H9 (cell line): ENCODE results near the gene NR1I2. TPM values are rescaled to one million over a fixed set of nuclear protein-coding genes. Genes with fewer than 3 reads are reported as not detected.

Experiments used
- DNase-seq: peaks from one replicate; pipeline ENCODE4 v3.0.0-alpha.2; 2017
- H2AFZ ChIP-seq: one replicate; pipeline ENCODE4 v1.6.1; 2013; ENCODE audit warnings: mild to moderate bottlenecking, low read length, control low read depth, moderate library complexity
- H2AK5ac ChIP-seq: 2 replicates; pipeline ENCODE4 v1.6.1; 2013; ENCODE audit warnings: low read length, control low read depth, mixed read lengths; ENCODE audit not compliant: insufficient read length
- H2BK120ac ChIP-seq: one replicate; pipeline ENCODE4 v1.6.1; 2013; ENCODE audit warnings: low read depth, mild to moderate bottlenecking, low read length, control low read depth, inconsistent platforms; ENCODE audit not compliant: poor library complexity, severe bottlenecking
- H2BK12ac ChIP-seq: 2 replicates; pipeline ENCODE4 v1.6.1; 2013; ENCODE audit warnings: low read length, control low read depth, mixed read lengths, low read depth; ENCODE audit not compliant: insufficient read length
- H2BK15ac ChIP-seq: 2 replicates; pipeline ENCODE4 v1.6.1; 2013; ENCODE audit warnings: low read depth, low read length, control low read depth
- H2BK20ac ChIP-seq: one replicate; pipeline ENCODE4 v1.6.1; 2013; ENCODE audit warnings: low read depth, mild to moderate bottlenecking, low read length, control low read depth, inconsistent platforms; ENCODE audit not compliant: poor library complexity, severe bottlenecking
- H2BK5ac ChIP-seq: 2 replicates; pipeline ENCODE4 v1.6.1; 2013; ENCODE audit warnings: low read length, control low read depth, mixed read lengths; ENCODE audit not compliant: insufficient read length
- H3K14ac ChIP-seq: 2 replicates; pipeline ENCODE4 v1.6.1; 2013; ENCODE audit warnings: low read length, control low read depth; ENCODE audit not compliant: insufficient read depth
- H3K18ac ChIP-seq: 2 replicates; pipeline ENCODE4 v1.6.1; 2013; ENCODE audit warnings: low read depth, mild to moderate bottlenecking, mixed read lengths, low read length, control low read depth; ENCODE audit not compliant: insufficient read length
- H3K23ac ChIP-seq: 2 replicates; pipeline ENCODE4 v1.6.1; 2013; ENCODE audit warnings: low read length, control low read depth, mixed read lengths, low read depth; ENCODE audit not compliant: insufficient read length
- H3K23me2 ChIP-seq: 2 replicates; pipeline ENCODE4 v1.6.1; 2013; ENCODE audit warnings: low read depth, mild to moderate bottlenecking, mixed read lengths, low read length, control low read depth; ENCODE audit not compliant: insufficient read length, poor library complexity, severe bottlenecking
- H3K27ac ChIP-seq: 2 replicates; pipeline ENCODE4 v1.5.1; 2013; ENCODE audit warnings: low read length, control low read depth, mixed read lengths, low read depth; ENCODE audit not compliant: insufficient read length
- H3K27me3 ChIP-seq: 2 replicates; pipeline ENCODE4 v1.6.1; 2013; ENCODE audit warnings: low read length, control low read depth, inconsistent platforms; ENCODE audit not compliant: insufficient read depth
- H3K4ac ChIP-seq: 2 replicates; pipeline ENCODE4 v1.6.1; 2013; ENCODE audit warnings: low read depth, mild to moderate bottlenecking, control low read depth, inconsistent platforms, low read length, moderate library complexity
- H3K4me1 ChIP-seq: 2 replicates; pipeline ENCODE4 v1.6.1; 2013; ENCODE audit warnings: low read length, control low read depth, inconsistent platforms; ENCODE audit not compliant: insufficient read depth
- H3K4me2 ChIP-seq: 2 replicates; pipeline ENCODE4 v1.6.1; 2013; ENCODE audit warnings: low read length, control low read depth, mixed read lengths; ENCODE audit not compliant: insufficient read length, insufficient read depth
- H3K56ac ChIP-seq: 2 replicates; pipeline ENCODE4 v1.6.1; 2013; ENCODE audit warnings: low read depth, mild to moderate bottlenecking, mixed read lengths, low read length, control low read depth; ENCODE audit not compliant: insufficient read length
- H3K79me1 ChIP-seq: 2 replicates; pipeline ENCODE4 v1.6.1; 2013; ENCODE audit warnings: low read depth, mild to moderate bottlenecking, moderate library complexity, low read length, control low read depth, inconsistent platforms; ENCODE audit not compliant: insufficient read depth, poor library complexity, severe bottlenecking
- H3K79me2 ChIP-seq: 2 replicates; pipeline ENCODE4 v1.6.1; 2013; ENCODE audit warnings: low read length, control low read depth, inconsistent platforms; ENCODE audit not compliant: insufficient read depth
- H3K9ac ChIP-seq: 2 replicates; pipeline ENCODE4 v1.6.1; 2013; ENCODE audit warnings: low read length, control low read depth, mixed read lengths; ENCODE audit not compliant: insufficient read length; ENCODE audit errors: extremely low read depth
- H3K9me3 ChIP-seq: one replicate; pipeline ENCODE4 v1.6.1; 2013; ENCODE audit warnings: low read depth, low read length, inconsistent platforms; ENCODE audit not compliant: control insufficient read depth
- H3T11ph ChIP-seq: one replicate; pipeline ENCODE4 v1.6.1; 2013; ENCODE audit warnings: mild to moderate bottlenecking, low read length, control low read depth, inconsistent platforms
- H4K20me1 ChIP-seq: one replicate; pipeline ENCODE4 v1.6.1; 2013; ENCODE audit not compliant: control insufficient read depth, insufficient read length, insufficient read depth
- H4K5ac ChIP-seq: 2 replicates; pipeline ENCODE4 v1.6.1; 2013; ENCODE audit warnings: low read depth, mild to moderate bottlenecking, mixed read lengths, low read length, control low read depth; ENCODE audit not compliant: insufficient read length
- H4K8ac ChIP-seq: replicated peaks from 2 replicates; pipeline ENCODE4 v1.6.1; 2013; ENCODE audit warnings: low read length, control low read depth, mixed read lengths, low read depth; ENCODE audit not compliant: insufficient read length
- H4K91ac ChIP-seq: 2 replicates; pipeline ENCODE4 v1.6.1; 2013; ENCODE audit warnings: low read depth, mild to moderate bottlenecking, moderate library complexity, mixed read lengths, low read length, control low read depth; ENCODE audit not compliant: insufficient read length
- H3K27ac Mint-ChIP-seq, 3 experiments: 2 replicates in 2 of 3; 3 replicates in 1 of 3; pipeline ENCODE4 v1.8.0; 2020 to 2021; ENCODE audit warnings: mixed read lengths in 3 of 3, mild to moderate bottlenecking in 1 of 3, moderate library complexity in 1 of 3
- H3K27me3 Mint-ChIP-seq: 2 replicates; pipeline ENCODE4 v1.8.0; 2021; ENCODE audit warnings: low read depth, mild to moderate bottlenecking, moderate library complexity, mixed read lengths
- H3K36me3 Mint-ChIP-seq, 3 experiments: 2 replicates in 2 of 3; 3 replicates in 1 of 3; pipeline ENCODE4 v1.8.0; 2020 to 2021; ENCODE audit warnings: low read depth in 3 of 3, mixed read lengths in 3 of 3; ENCODE audit not compliant: insufficient read depth in 1 of 3
- H3K4me1 Mint-ChIP-seq, 2 experiments: 2 replicates each; pipeline ENCODE4 v1.8.0; 2020; ENCODE audit warnings: mixed read lengths in 2 of 2
- H3K4me3 Mint-ChIP-seq, 2 experiments: 2 replicates in 1 of 2; 3 replicates in 1 of 2; pipeline ENCODE4 v1.8.0; 2020 to 2021; ENCODE audit warnings: mild to moderate bottlenecking in 2 of 2, mixed read lengths in 2 of 2, moderate library complexity in 1 of 2
- H3K9me3 Mint-ChIP-seq, 2 experiments: 2 replicates in 1 of 2; 3 replicates in 1 of 2; pipeline ENCODE4 v1.8.0; 2020; ENCODE audit warnings: mild to moderate bottlenecking in 2 of 2, mixed read lengths in 2 of 2, moderate library complexity in 1 of 2
- whole genome bisulfite sequencing: extraction: QIAGEN DNeasy Blood & Tissue Kit; methylation state at CpG from one replicate; pipeline ENCODE4 v1.1.7; 2013; ENCODE audit warnings: missing lambda C conversion rate, low lambda C conversion rate, mixed read lengths; ENCODE audit not compliant: insufficient read length; ENCODE audit errors: extremely low coverage; 5-methylcytosine and 5-hydroxymethylcytosine counted together
- total RNA-seq: library from RNA; stranded (reverse); gene quantifications from 2 replicates; pipeline ENCODE4 v1.2.1, GENCODE V29; 2021
- TF ChIP-seq, protein P1 (sequence below): fragments of 200-600 bp; sonication (generic); conservative IDR thresholded peaks from 3 replicates; pipeline ENCODE4 v1.8.0; 2021; ENCODE audit warnings: antibody characterized with exemption, mild to moderate bottlenecking

Gene NR1I2
- total RNA-seq, 1 experiment from 2014 or later: not detected

DNA sequence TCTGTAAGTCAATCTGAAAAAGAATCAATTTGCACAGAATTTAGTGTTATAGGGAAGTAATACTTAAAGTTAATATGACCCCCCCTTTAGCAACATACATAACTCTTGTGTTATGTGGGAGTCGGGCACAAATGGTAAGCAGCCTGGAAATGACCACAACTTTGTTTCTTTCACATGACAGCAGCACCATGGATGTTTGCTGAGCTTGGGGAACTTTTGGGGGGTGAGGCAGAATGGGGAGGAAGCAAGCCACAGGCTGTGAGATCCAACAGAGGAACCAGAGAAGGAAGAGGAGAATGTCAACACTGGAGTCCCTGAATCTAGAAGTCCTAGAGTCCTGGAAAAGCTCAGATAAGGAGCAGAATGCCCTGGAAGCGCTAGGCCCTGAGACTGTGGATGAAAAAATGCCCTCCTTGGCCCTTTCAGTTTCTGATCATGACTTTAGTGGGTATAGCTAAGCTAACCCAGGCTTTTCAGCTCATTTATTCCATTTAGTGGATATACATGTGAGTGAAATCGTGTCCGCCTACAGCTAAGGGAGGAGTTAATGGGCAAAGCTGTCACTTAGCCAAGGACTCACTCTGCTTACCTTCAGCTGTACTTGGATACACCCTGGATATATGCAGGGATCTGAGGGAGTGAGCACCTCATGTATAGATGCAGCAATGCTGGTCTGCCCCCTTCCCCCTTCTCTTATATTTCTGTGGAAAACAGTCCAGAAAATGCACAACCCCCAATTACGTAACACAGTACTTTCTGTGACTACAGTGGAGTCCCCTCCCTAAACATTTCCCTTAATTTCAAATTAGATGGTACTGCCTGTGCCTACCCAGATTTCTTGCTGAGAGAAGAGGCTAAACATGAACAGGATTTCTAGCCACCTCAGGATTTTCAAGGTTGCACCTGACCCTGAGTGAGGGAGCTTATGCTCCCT is 40.0 kb upstream of the NR1I2 start:
- WGBS: no CpG with 5 or more reads among the region's 5 CpGs
- no peak overlapping the region for H3K27ac Mint-ChIP-seq

More for the DNA sequence above, 40.0 kb upstream of the NR1I2 start:
- Histone ChIP-seq H2BK12ac (no peak overlapping the region), H3T11ph (no peak overlapping the region), H3K79me1 (no peaks in the 10 kb centered on the region), H3K9me3 (no peaks in the 10 kb centered on the region), H4K8ac (no peak overlapping the region), H3K9ac (no peak overlapping the region), H2BK20ac (no peak overlapping the region), H2BK120ac (no peak overlapping the region), H4K20me1 (no peaks in the 10 kb centered on the region), H3K23me2 (no peaks in the 10 kb centered on the region), H3K56ac (no peak overlapping the region), H3K18ac (no peak overlapping the region), H3K27ac (no peak overlapping the region), H2AK5ac (no peak overlapping the region), H3K79me2 (no peaks in the 10 kb centered on the region), H3K27me3 (no peaks in the 10 kb centered on the region), H4K5ac (no peak overlapping the region), H3K23ac (no peak overlapping the region), H4K91ac (no peak overlapping the region), H2BK5ac (no peak overlapping the region), H2BK15ac (no peak overlapping the region), H3K14ac (no peak overlapping the region), H3K4me1 (no peaks in the 10 kb centered on the region), H2AFZ (no peak overlapping the region), H3K4ac (no peak overlapping the region), H3K4me2 (no peak overlapping the region)
- Mint-ChIP-seq H3K4me3 (no peak overlapping the region), H3K27me3 (no peaks in the 10 kb centered on the region; the same call in 1 of the 2 replicates), H3K36me3 (no peaks in the 10 kb centered on the region), H3K9me3 (no peaks in the 10 kb centered on the region), H3K4me1 (0 out of 4 replicates have a peak, but pooled peaks cover 0 to 2% of the 10 kb centered on the region in 2 experiments)
- TF ChIP-seq, protein P1, sequence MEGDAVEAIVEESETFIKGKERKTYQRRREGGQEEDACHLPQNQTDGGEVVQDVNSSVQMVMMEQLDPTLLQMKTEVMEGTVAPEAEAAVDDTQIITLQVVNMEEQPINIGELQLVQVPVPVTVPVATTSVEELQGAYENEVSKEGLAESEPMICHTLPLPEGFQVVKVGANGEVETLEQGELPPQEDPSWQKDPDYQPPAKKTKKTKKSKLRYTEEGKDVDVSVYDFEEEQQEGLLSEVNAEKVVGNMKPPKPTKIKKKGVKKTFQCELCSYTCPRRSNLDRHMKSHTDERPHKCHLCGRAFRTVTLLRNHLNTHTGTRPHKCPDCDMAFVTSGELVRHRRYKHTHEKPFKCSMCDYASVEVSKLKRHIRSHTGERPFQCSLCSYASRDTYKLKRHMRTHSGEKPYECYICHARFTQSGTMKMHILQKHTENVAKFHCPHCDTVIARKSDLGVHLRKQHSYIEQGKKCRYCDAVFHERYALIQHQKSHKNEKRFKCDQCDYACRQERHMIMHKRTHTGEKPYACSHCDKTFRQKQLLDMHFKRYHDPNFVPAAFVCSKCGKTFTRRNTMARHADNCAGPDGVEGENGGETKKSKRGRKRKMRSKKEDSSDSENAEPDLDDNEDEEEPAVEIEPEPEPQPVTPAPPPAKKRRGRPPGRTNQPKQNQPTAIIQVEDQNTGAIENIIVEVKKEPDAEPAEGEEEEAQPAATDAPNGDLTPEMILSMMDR: no peak
- no peak for DNase-seq
